ENCODE measurements around the gene USP3.

USP3 gene

GRCh38 chr15:63488398-63488960, 15.9 kb upstream of the USP3 start:
- DNase-seq = no peak
- Histone ChIP-seq H3K79me1 (ENCODE audit: low read length) (no peaks in the 10 kb centered on the region), H3K4me1 (ENCODE audit: control insufficient read depth in 1 of 2, insufficient read depth in 2 of 2, low read length in 2 of 2) (no peaks in the 10 kb centered on the region), H3K9ac (ENCODE audit: low read length) (no peak overlapping the region), H3K4me3 (ENCODE audit: low read depth, low read length) (no peak overlapping the region), H2BK12ac (ENCODE audit: low read length) (no peak overlapping the region), H3K27me3 (ENCODE audit: insufficient read depth, low read length) (no peaks in the 10 kb centered on the region), H3K36me3 (ENCODE audit: control insufficient read depth in 1 of 2, insufficient read depth in 2 of 2, low read length in 2 of 2) (no peaks in the 10 kb centered on the region), H4K12ac (ENCODE audit: low read depth, low read length) (no peak overlapping the region), H3K14ac (ENCODE audit: low read length) (no peak overlapping the region), H2AFZ (ENCODE audit: insufficient read depth, low read length, poor library complexity) (no peak overlapping the region), H4K8ac (ENCODE audit: low read depth, low read length) (no peak overlapping the region), H3K79me2 (ENCODE audit: control insufficient read depth, insufficient read depth, low read length, poor library complexity) (no peaks in the 10 kb centered on the region), H3K18ac (ENCODE audit: low read length) (no peak overlapping the region), H2BK5ac (ENCODE audit: low read depth, low read length, poor library complexity) (no peak overlapping the region), H3K9me3 (ENCODE audit: insufficient read depth, low read depth, low read length) (no peaks in the 10 kb centered on the region), H3K4ac (ENCODE audit: low read depth, low read length) (no peak overlapping the region), H4K91ac (ENCODE audit: low read depth, low read length) (no peak overlapping the region), H3K27ac (ENCODE audit: low read depth, low read length) (no peak overlapping the region), H3K4me2 (ENCODE audit: low read length) (no peak overlapping the region), H2BK120ac (ENCODE audit: insufficient read depth, low read length, poor library complexity) (no peak overlapping the region), H2AK5ac (ENCODE audit: low read length) (no peak overlapping the region), H3K23ac (ENCODE audit: low read length) (no peak overlapping the region)
- no CpG with 5 or more reads among the region's 8 CpGs for WGBS (ENCODE audit: extremely low coverage, insufficient coverage, insufficient read length)

GRCh38 chr15:63489352-63489751, 15.0 kb upstream of the USP3 start:
- Histone ChIP-seq H2BK5ac (ENCODE audit: low read depth, low read length, poor library complexity) (no peak overlapping the region), H4K91ac (ENCODE audit: low read depth, low read length) (no peak overlapping the region), H3K14ac (ENCODE audit: low read length) (no peak overlapping the region), H2AFZ (ENCODE audit: insufficient read depth, low read length, poor library complexity) (no peak overlapping the region), H2BK120ac (ENCODE audit: insufficient read depth, low read length, poor library complexity) (no peak overlapping the region), H3K9me3 (ENCODE audit: insufficient read depth, low read depth, low read length) (no peaks in the 10 kb centered on the region), H3K27me3 (ENCODE audit: insufficient read depth, low read length) (no peaks in the 10 kb centered on the region), H3K4me2 (ENCODE audit: low read length) (no peak overlapping the region), H2AK5ac (ENCODE audit: low read length) (no peak overlapping the region), H4K12ac (ENCODE audit: low read depth, low read length) (no peak overlapping the region), H3K79me2 (ENCODE audit: control insufficient read depth, insufficient read depth, low read length, poor library complexity) (no peaks in the 10 kb centered on the region), H3K23ac (ENCODE audit: low read length) (no peak overlapping the region), H3K4ac (ENCODE audit: low read depth, low read length) (no peak overlapping the region), H3K79me1 (ENCODE audit: low read length) (no peaks in the 10 kb centered on the region), H2BK12ac (ENCODE audit: low read length) (no peak overlapping the region), H3K9ac (ENCODE audit: low read length) (no peak overlapping the region), H3K18ac (ENCODE audit: low read length) (no peak overlapping the region), H4K8ac (ENCODE audit: low read depth, low read length) (no peak overlapping the region), H3K36me3 (ENCODE audit: control insufficient read depth in 1 of 2, insufficient read depth in 2 of 2, low read length in 2 of 2) (no peaks in the 10 kb centered on the region), H3K4me3 (ENCODE audit: low read depth, low read length) (no peak overlapping the region), H3K4me1 (ENCODE audit: control insufficient read depth in 1 of 2, insufficient read depth in 2 of 2, low read length in 2 of 2) (no peaks in the 10 kb centered on the region), H3K27ac (ENCODE audit: low read depth, low read length) (no peak overlapping the region)
- no peak for DNase-seq
- WGBS (ENCODE audit: extremely low coverage, insufficient coverage, insufficient read length) = no CpG with 5 or more reads among the region's 5 CpGs

GRCh38 chr15:63490345-63491034, 13.9 kb upstream of the USP3 start:
- H3K27ac ChIP-seq (ENCODE audit: low read depth, low read length) = no peak overlapping the region
- no peaks in the 10 kb centered on the region for H3K27me3 ChIP-seq (ENCODE audit: insufficient read depth, low read length)
- no peak overlapping the region for H4K8ac ChIP-seq (ENCODE audit: low read depth, low read length)
- no peaks in the 10 kb centered on the region for H3K4me1 ChIP-seq (ENCODE audit: control insufficient read depth in 1 of 2, insufficient read depth in 2 of 2, low read length in 2 of 2)
- no peak overlapping the region for H2BK5ac ChIP-seq (ENCODE audit: low read depth, low read length, poor library complexity)
- no peak overlapping the region for H3K14ac ChIP-seq (ENCODE audit: low read length)
- no peak overlapping the region for H2BK120ac ChIP-seq (ENCODE audit: insufficient read depth, low read length, poor library complexity)
- no peak for DNase-seq
- H3K4me2 ChIP-seq (ENCODE audit: low read length) = no peak overlapping the region
- H3K36me3 ChIP-seq (ENCODE audit: control insufficient read depth in 1 of 2, insufficient read depth in 2 of 2, low read length in 2 of 2) = no peaks in the 10 kb centered on the region
- no peak overlapping the region for H3K4me3 ChIP-seq (ENCODE audit: low read depth, low read length)
- H3K79me2 ChIP-seq (ENCODE audit: control insufficient read depth, insufficient read depth, low read length, poor library complexity) = no peaks in the 10 kb centered on the region
- no peak overlapping the region for H3K4ac ChIP-seq (ENCODE audit: low read depth, low read length)
- no peak overlapping the region for H4K91ac ChIP-seq (ENCODE audit: low read depth, low read length)
- no peak overlapping the region for H3K9ac ChIP-seq (ENCODE audit: low read length)
- WGBS (ENCODE audit: extremely low coverage, insufficient coverage, insufficient read length) = no CpG with 5 or more reads among the region's 4 CpGs
- H4K12ac ChIP-seq (ENCODE audit: low read depth, low read length) = no peak overlapping the region
- H3K18ac ChIP-seq (ENCODE audit: low read length) = no peak overlapping the region
- H3K9me3 ChIP-seq (ENCODE audit: insufficient read depth, low read depth, low read length) = no peaks in the 10 kb centered on the region
- no peaks in the 10 kb centered on the region for H3K79me1 ChIP-seq (ENCODE audit: low read length)
- H3K23ac ChIP-seq (ENCODE audit: low read length) = no peak overlapping the region
- H2AFZ ChIP-seq (ENCODE audit: insufficient read depth, low read length, poor library complexity) = no peak overlapping the region
- H2BK12ac ChIP-seq (ENCODE audit: low read length) = no peak overlapping the region
- no peak overlapping the region for H2AK5ac ChIP-seq (ENCODE audit: low read length)

GRCh38 chr15:63491116-63491827, 13.1 kb upstream of the USP3 start:
- Histone ChIP-seq H3K27me3 (ENCODE audit: insufficient read depth, low read length) (no peaks in the 10 kb centered on the region), H3K27ac (ENCODE audit: low read depth, low read length) (no peak overlapping the region), H2BK120ac (ENCODE audit: insufficient read depth, low read length, poor library complexity) (no peak overlapping the region), H2BK5ac (ENCODE audit: low read depth, low read length, poor library complexity) (no peak overlapping the region), H3K18ac (ENCODE audit: low read length) (no peak overlapping the region), H3K9ac (ENCODE audit: low read length) (no peak overlapping the region), H3K4me2 (ENCODE audit: low read length) (no peak overlapping the region), H3K14ac (ENCODE audit: low read length) (no peak overlapping the region), H4K91ac (ENCODE audit: low read depth, low read length) (no peak overlapping the region), H3K4me1 (ENCODE audit: control insufficient read depth in 1 of 2, insufficient read depth in 2 of 2, low read length in 2 of 2) (peaks cover 0 to 2% of the 10 kb centered on the region in 2 experiments), H2AK5ac (ENCODE audit: low read length) (no peak overlapping the region), H4K12ac (ENCODE audit: low read depth, low read length) (no peak overlapping the region), H3K4ac (ENCODE audit: low read depth, low read length) (no peak overlapping the region), H3K9me3 (ENCODE audit: insufficient read depth, low read depth, low read length) (no peaks in the 10 kb centered on the region), H2BK12ac (ENCODE audit: low read length) (no peak overlapping the region), H3K79me1 (ENCODE audit: low read length) (no peaks in the 10 kb centered on the region), H3K36me3 (ENCODE audit: control insufficient read depth in 1 of 2, insufficient read depth in 2 of 2, low read length in 2 of 2) (no peaks in the 10 kb centered on the region), H2AFZ (ENCODE audit: insufficient read depth, low read length, poor library complexity) (no peak overlapping the region), H3K4me3 (ENCODE audit: low read depth, low read length) (no peak overlapping the region), H4K8ac (ENCODE audit: low read depth, low read length) (no peak overlapping the region), H3K79me2 (ENCODE audit: control insufficient read depth, insufficient read depth, low read length, poor library complexity) (no peaks in the 10 kb centered on the region), H3K23ac (ENCODE audit: low read length) (no peak overlapping the region)
- no peak for DNase-seq
- WGBS (ENCODE audit: extremely low coverage, insufficient coverage, insufficient read length) = no CpG with 5 or more reads among the region's 5 CpGs
